ENCODE data around the gene ARID2.

ARID2 gene

DNA sequence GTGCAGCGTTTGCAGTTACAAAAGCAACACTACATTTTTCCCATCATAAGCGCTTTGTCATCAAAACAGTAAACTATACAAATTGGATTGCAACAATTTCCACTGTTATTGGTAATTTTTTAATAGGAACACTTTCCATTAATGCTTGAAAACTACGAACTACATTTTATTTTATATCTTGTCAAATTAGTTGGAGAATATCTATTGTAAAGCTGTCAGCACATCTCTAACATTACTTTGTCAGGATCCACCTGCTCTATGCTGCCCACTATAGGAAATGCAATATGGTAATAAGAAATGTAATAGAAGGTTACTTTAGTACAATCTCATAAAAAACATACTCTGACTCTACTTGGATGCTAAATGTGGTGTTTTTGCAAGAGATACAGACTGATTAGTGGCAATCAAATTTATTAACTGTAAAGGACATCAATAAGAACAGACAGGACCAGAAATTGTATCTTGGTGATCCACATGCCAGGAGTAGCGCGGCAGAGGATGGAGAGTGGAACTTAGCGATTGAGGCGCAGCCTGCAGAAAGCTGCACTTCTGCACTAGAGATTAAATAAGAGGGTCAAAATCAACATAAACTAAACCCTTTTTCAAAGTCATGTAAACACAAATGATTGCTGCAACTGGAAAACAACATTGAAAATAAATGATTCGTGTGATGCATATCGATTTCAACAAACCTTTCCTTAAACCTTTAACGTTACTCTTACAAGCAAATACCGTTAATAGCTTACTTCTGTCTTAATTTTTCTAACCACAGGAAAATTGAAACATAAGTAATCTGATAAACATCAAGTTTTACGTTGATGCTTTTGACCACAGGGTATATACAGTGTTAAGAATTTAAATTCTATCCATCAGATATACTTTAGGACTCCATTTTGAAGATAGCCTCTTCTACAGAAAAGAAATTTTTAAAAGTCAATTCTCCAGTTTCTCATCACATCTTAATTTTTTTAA is 3.6 kb upstream of the ARID2 start:
- peak; percentile 48 for DNase-seq (ENCODE audit: low spot score)

- DNase-seq (ENCODE audit: low spot score): peak; percentile 33
Observed at GRCh38 chr12:45726603-45727300, 2.8 kb upstream of the ARID2 start.

GRCh38 chr12:45727301-45727979 is 2.1 kb upstream of the ARID2 start:
- DNase-seq (ENCODE audit: low spot score): peak; percentile 88

DNA sequence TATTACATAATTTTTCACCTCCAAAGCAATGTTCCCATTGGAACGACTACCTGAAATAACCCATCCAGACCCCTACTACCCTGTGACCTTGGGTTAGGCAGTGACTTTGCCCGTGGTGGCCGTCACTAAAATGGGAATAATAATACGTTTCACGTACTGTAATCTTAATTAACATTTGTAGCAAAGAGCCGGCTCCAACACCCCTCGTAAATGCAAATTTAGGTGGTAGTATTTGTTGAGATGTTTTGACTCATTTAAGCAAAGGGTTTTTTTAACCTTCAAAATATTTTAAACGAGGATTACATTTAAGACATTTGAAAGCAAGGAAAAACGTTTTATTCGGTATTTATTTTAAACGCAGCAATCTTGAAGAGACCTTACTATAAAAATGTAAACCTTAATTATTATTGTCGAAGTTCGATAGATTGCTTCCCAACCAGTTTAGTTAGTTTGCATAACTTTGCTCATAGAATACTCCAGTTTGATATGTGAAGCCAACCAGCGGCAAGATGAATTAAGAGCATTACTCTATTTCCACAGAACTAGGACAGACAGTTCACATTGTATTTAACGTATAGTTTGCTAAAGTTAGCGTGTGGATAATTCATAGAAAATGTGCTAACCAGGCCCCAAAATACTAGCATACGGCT is 1.4 kb upstream of the ARID2 start:
- no peak for DNase-seq (ENCODE audit: low spot score)

- peak; percentile 80 for DNase-seq (ENCODE audit: low spot score)
Observed at GRCh38 chr12:45728630-45729232, 775 bp upstream of the ARID2 start.

DNA sequence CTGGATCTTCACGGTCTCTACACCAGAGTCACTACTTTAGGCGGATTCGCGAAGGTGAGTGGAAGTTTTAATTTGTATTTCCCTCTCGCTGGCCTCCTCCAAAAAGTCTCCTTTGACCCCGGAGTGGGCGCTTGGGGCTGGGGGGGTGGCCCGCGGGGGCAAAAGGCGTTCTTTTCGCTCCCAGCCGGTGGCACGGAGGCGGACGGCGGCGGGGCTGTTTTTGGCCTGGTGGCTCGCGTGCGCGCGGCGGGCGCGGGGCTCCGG is 510 bp downstream of the ARID2 start:
- no peak for DNase-seq (ENCODE audit: low spot score)

GRCh38 chr12:45730348-45731189 is 1.1 kb downstream of the ARID2 start:
- peak; percentile 36 for DNase-seq (ENCODE audit: low spot score)

- no peak for DNase-seq (ENCODE audit: low spot score)
Observed at GRCh38 chr12:45731190-45731775, 1.8 kb downstream of the ARID2 start.

DNA sequence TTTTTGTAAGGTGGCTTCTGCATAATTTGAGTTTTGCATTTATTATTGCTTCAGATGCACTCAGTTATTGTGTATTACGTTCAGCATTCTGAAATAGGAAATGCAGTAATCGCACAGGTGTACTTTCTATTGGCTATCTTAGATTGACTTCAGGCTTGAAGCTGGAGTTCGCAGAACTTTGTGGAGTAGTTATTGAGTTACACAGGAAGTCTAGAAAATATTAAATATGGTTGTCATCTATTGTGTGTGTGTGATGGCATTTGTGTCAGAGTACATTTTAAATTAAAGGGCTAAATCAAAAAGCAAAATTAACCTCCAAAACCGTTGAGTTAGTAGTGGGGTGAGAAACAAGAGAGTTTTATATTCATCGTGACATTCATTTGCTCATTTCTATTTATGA is 2.7 kb downstream of the ARID2 start:
- no peak for DNase-seq (ENCODE audit: low spot score)

GRCh38 chr12:45732936-45733335 is 3.4 kb downstream of the ARID2 start:
- DNase-seq (ENCODE audit: low spot score): no peak

- DNase-seq (ENCODE audit: low spot score): no peak
Observed at GRCh38 chr12:45737638-45738037, 8.1 kb downstream of the ARID2 start.

- DNase-seq (ENCODE audit: low spot score): no peak
Observed at GRCh38 chr12:45742590-45742989, 13.1 kb downstream of the ARID2 start.

DNA sequence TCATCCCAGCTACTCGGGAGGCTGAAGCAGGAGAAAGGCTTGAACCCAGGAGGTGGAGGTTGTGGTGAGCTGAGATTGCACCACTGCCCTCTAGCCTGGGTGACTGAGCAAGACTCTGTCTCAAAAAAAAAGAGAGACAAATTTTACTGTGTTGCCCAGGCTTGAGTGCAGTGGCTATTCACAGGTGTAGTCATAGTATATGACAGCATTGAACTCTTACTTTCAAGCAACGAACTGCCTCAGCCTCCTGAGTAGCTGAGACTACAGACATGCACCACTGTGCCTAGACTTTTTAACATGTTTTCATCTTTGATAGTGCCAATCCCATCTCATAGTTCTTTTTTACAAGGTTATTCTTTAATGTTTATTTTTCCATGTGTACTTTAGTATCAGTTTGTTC is 13.7 kb downstream of the ARID2 start:
- no peak for DNase-seq (ENCODE audit: low spot score)

- DNase-seq (ENCODE audit: low spot score): no peak
Observed at GRCh38 chr12:45745861-45746277, 16.4 kb downstream of the ARID2 start.

GRCh38 chr12:45756666-45757065 is 27.2 kb downstream of the ARID2 start:
- DNase-seq (ENCODE audit: low spot score): no peak

GRCh38 chr12:45757172-45757571 is 27.7 kb downstream of the ARID2 start:
- no peak for DNase-seq (ENCODE audit: low spot score)

DNA sequence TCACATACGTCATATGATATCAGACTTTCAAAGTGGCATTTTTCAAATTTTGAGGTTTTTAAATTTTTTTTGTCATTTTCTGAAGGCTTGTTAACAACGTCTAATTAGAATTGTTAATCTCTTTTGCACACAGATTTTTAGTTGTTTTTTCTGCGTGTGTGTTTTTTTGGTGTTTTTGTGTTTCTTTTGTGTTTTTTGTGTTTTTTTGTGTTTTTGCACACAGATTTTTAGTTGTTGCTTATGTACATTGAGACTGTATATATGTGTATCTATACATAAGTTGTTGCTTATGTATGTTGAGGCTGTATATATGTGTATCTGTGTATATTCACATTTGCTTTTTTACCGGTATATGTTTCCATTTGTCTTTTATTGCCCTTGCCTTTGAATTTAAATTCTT is 30.8 kb downstream of the ARID2 start:
- no peak for DNase-seq (ENCODE audit: low spot score)

GRCh38 chr12:45762185-45763110 is 32.9 kb downstream of the ARID2 start:
- peak; percentile 26 for DNase-seq (ENCODE audit: low spot score)

- DNase-seq (ENCODE audit: low spot score): no peak
Observed at GRCh38 chr12:45763381-45763780, 33.9 kb downstream of the ARID2 start.

DNA sequence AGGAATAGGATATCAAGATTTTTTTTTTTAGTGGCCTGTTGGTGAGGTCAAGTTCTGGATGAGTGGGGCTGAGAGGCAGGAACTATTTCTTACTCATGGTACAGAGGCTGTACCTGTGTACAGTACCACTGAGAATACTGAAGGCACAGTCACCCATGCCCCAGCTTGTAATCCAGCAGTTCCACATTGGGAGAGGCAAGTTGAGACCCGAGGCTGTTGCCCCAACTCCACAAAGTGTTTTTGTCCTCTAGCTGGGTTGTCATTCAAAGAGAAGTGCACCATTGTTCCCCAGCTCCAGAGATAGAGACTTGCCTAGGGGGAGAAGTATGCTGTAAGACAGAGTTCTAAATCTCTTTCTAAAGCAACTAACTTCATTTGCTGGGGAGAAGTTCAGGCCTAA is 38.7 kb downstream of the ARID2 start:
- DNase-seq (ENCODE audit: low spot score): no peak

Data from HuH-7 (cell line).